ENCODE results near the gene HDAC2. TPM values are rescaled to one million over a fixed set of nuclear protein-coding genes. Genes with fewer than 3 reads are reported as not detected.

The HDAC2 gene
- total RNA-seq, 1 donor from 2014 or later: 139 TPM

- no peak for TF ChIP-seq CTCF (IDR thresholded peaks at IDR 0.05; ENCODE audit: insufficient read depth, low read length, poor library complexity, severe bottlenecking)
- H3K27me3 ChIP-seq (ENCODE audit: control insufficient read depth, insufficient read depth, low read length): no peaks in the 10 kb centered on the region
- DNase-seq (ENCODE audit: low read depth): no peak
- H3K4me3 ChIP-seq (ENCODE audit: low read depth, low read length): no peak overlapping the region
- H3K36me3 ChIP-seq (ENCODE audit: control insufficient read depth, insufficient read depth, low read length): no peaks in the 10 kb centered on the region
Observed at GRCh38 chr6:113954653-113955052, 16.3 kb downstream of the HDAC2 start.

GRCh38 chr6:113953346-113953745 lies 17.6 kb downstream of the HDAC2 start:
- Histone ChIP-seq H3K27me3 (ENCODE audit: control insufficient read depth, insufficient read depth, low read length) (no peaks in the 10 kb centered on the region), H3K36me3 (ENCODE audit: control insufficient read depth, insufficient read depth, low read length) (no peaks in the 10 kb centered on the region), H3K4me3 (ENCODE audit: low read depth, low read length) (no peak overlapping the region)
- no peak for DNase-seq (ENCODE audit: low read depth)
- TF ChIP-seq CTCF (IDR thresholded peaks at IDR 0.05; ENCODE audit: insufficient read depth, low read length, poor library complexity, severe bottlenecking): no peak

GRCh38 chr6:113949499-113949898 lies 21.4 kb downstream of the HDAC2 start:
- Histone ChIP-seq H3K4me3 (ENCODE audit: low read depth, low read length) (no peak overlapping the region), H3K27me3 (ENCODE audit: control insufficient read depth, insufficient read depth, low read length) (no peaks in the 10 kb centered on the region), H3K36me3 (ENCODE audit: control insufficient read depth, insufficient read depth, low read length) (no peaks in the 10 kb centered on the region)
- no peak for TF ChIP-seq CTCF (IDR thresholded peaks at IDR 0.05; ENCODE audit: insufficient read depth, low read length, poor library complexity, severe bottlenecking)
- DNase-seq (ENCODE audit: low read depth): no peak

- no peaks in the 10 kb centered on the region for H3K27me3 ChIP-seq (ENCODE audit: control insufficient read depth, insufficient read depth, low read length)
- no peak overlapping the region for H3K4me3 ChIP-seq (ENCODE audit: low read depth, low read length)
- H3K36me3 ChIP-seq (ENCODE audit: control insufficient read depth, insufficient read depth, low read length): no peaks in the 10 kb centered on the region
- no peak for TF ChIP-seq CTCF (IDR thresholded peaks at IDR 0.05; ENCODE audit: insufficient read depth, low read length, poor library complexity, severe bottlenecking)
- DNase-seq (ENCODE audit: low read depth): no peak
Observed at GRCh38 chr6:113944701-113945100, 26.2 kb downstream of the HDAC2 start.

- DNase-seq (ENCODE audit: low read depth): no peak
- Histone ChIP-seq H3K36me3 (ENCODE audit: control insufficient read depth, insufficient read depth, low read length) (no peaks in the 10 kb centered on the region), H3K4me3 (ENCODE audit: low read depth, low read length) (no peak overlapping the region), H3K27me3 (ENCODE audit: control insufficient read depth, insufficient read depth, low read length) (no peaks in the 10 kb centered on the region)
- TF ChIP-seq CTCF (IDR thresholded peaks at IDR 0.05; ENCODE audit: insufficient read depth, low read length, poor library complexity, severe bottlenecking): no peak
Observed at GRCh38 chr6:113939825-113940224, 31.1 kb downstream of the HDAC2 start.

- H3K36me3 ChIP-seq (ENCODE audit: control insufficient read depth, insufficient read depth, low read length): no peaks in the 10 kb centered on the region
- no peak overlapping the region for H3K4me3 ChIP-seq (ENCODE audit: low read depth, low read length)
- DNase-seq (ENCODE audit: low read depth): no peak
- peak; percentile 73 for TF ChIP-seq CTCF (IDR thresholded peaks at IDR 0.05; ENCODE audit: insufficient read depth, low read length, poor library complexity, severe bottlenecking)
- no peaks in the 10 kb centered on the region for H3K27me3 ChIP-seq (ENCODE audit: control insufficient read depth, insufficient read depth, low read length)
Observed at GRCh38 chr6:113936093-113936934, 34.6 kb downstream of the HDAC2 start.
